IPS-NIHi7 (cell line): ENCODE data around the gene TP63.
"Not testable (repeated sequence)": the region's sequence is repeated elsewhere in the genome, so short reads cannot be mapped to it uniquely, and the experiment has no call there.

Experiments
- DNase-seq: peaks from one replicate; pipeline ENCODE4 v3.0.0; 2012; ENCODE audit warnings: mixed read lengths; ENCODE audit errors: extremely low spot score

The TP63 gene

DNA sequence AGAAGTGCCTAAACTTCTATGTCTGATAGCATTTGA is at the start of gene TP63:
TP63 (plus strand) TSS at position 17 of the 36 bp plus-strand sequence. CDS start 127 bp downstream, outside the sequence.
- no peak for DNase-seq

DNA sequence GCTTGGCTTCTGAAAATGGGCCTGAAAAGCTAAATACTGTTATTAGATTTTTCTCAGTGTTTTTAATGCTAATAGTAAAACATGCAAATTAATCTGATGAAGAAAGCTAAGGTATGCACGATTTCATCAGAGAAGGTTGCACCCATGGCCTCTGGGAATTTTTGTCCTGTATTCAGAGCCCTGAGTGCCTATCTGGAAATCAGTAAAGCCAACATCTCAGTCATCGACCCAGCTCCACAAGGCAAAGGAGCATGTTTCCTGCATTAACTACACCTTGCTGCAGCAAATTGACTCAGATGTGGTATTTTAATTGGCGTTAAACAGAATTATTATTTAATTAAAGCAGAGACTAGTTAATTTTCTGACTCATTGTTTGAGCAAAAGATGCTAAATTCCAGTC is 49.0 kb upstream of the TP63 start:
- no peak for DNase-seq

DNA sequence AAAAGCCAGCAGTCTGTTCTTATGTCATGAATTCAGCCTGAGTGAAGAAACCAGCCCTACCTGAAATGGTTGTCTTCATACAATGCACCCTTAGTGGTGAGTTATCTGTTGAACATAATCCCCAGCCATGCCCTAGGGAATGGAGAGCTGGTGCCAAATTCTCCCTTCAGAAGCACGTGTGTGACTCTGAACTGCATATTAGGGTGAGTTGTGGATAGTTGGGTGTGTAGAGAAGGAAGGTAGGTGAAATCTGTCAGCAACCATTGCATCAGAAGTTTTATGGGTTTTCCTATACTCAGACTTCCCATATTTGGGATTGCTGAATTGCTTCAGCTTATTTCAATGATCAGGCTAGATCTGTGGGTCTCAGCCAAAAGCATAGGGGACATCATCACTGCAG is 46.5 kb upstream of the TP63 start:
- no peak for DNase-seq

DNA sequence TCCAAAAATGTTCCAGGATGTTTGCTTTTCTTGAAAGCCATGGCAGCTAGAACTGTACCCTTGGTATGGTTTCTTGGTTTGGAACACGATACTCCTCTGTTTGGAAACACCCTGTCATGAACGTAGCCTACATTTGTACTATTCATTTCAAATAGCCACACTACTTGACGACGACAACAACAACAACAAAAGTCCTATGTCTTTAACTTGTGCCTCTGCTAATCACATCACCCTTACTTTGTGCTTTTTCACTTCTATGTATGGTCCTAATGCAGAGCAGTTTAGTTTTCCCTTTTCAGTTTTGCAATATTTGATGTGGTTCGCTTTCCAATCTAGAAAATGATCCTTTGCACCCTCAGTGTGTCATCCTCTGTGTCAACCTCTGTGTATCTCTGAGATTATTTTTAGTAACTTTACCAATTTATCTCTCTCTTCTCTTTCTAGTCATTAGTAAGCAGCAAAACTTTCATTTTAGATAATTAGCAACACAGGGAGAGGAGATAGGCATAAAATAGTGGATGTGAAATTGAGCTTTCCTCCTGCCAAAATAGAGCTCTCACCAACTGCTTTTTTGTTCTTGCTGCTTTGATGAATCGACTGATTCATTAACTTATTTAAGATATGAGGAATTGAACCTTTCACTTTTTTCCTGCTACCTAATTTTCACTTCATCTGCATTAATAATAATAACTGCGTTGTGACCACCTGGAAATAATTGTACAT is 44.1 kb upstream of the TP63 start:
- no peak for DNase-seq

DNA sequence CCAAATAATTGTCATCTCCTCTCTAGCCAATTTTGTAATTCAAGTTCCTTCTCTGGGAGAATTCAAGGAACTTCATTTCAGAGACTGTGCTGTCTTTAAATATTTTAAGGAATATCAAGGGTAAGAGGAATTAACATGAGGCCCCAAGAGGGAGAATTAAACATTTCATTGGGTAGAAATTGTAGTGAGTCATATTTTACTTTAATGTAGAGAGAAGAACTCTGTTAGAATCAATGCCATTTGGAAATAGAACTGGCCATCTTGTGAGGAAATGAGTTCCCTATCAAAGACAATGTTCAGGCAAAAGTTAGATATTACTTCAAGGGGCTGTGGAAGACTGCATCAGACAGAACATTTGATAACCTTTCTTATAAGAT is 43.5 kb upstream of the TP63 start:
- DNase-seq, result no peak

DNA sequence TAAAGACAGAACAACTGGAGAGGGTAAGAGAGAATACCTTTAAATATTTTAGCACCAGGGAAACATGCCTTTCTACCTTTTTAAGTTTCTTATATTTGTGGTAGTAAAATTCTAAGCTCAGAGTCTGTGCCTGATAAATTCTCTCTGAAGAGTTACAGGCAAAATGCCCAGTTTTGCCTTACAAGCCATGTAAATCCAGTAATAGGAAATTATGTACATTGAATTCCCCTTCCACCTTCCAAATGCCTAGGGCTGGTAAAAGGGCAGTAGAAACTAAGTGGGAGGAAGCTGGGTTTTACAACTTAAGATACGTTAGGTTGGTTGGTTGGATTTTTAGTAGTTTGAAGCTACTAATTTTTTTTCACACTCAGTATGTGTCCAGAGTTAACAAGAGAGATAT is 43.1 kb upstream of the TP63 start:
- DNase-seq, result no peak

DNA sequence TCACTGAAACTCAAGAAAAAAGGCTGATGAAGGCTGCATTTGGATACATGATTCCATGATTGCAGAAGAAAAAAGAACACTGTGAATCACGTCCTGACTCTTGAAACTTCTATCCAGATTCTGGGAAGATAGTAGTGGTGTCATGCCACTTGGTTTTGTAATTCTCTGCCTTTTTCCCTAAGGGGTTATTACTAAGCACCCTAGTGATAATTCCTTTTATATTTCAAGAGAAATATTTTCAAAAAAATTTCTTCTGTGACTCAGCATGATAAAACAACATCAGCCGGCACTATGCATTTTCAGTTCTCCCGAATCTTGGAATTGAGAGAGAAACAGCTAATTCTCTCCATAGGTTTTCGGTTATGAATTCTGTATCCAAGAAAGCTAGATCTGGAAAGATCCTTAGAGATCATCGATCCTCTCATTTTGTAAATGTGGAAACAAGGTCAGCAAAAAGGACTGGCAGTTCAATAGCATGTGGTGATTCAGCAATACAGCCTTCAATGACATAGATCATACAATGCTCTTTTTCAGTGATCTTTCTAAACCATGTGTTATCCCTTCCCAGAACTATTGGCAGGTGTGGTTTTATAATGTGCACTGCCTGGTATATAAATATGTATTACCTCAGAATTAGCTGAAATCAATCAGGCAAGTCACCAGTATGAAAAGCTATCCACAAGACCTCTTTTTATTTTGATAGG is 42.6 kb upstream of the TP63 start:
- no peak for DNase-seq

DNA sequence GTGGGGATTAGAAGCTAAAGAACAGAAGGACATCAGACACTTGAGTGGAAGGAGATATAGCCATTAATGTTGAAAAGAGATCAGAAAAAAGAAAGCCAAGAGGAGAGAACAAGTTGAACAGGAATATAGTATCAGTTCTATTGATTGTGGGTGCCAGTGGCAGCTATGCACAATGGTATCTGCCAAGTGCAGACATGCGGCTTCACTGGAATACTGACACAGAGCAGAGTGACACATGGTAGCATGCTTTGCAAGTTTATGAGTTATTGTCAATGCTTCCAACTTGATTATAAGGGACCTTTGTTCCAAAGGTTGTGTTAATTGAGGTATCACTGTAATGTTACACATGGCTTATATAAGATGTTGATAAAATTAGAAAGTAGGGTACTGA is 42.0 kb upstream of the TP63 start:
- no peak for DNase-seq

DNA sequence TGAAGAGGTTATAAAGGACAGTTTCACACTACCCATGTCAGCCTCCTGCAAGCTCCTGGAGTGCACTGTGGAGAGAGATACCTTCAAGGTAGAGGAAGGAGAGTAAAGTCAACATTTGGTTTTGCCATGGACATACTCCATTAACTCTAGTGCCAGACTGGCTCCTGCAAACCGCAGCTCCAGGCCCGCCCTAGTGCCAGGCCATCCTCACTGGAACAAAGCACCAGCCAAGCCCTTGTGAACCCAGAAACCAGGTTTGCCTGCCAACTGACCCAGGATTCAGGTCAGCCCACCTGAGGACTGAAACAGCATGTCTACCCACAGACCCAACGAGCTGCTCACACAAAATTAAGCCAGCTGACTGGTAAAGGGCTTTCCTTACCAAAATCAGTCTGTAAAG is 41.0 kb upstream of the TP63 start:
- no peak for DNase-seq

DNA sequence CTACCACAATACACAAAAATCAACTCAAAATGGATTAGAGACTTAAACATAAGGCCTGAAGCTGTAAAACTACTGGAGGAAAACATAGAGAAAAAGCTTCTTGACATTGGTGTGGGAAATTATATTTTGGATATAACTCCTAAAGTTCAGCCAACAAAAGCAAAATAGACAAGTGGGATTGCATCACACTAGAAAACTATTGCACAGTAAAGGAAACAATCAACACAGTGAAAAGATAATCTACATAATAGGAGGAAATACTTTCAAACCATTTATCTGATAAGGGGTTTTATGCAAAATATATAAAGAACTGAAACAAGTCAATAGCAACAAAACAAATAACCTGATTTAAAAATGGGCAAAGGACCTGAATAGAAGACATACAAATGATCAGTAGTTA is 37.6 kb upstream of the TP63 start:
- DNase-seq, result no peak

DNA sequence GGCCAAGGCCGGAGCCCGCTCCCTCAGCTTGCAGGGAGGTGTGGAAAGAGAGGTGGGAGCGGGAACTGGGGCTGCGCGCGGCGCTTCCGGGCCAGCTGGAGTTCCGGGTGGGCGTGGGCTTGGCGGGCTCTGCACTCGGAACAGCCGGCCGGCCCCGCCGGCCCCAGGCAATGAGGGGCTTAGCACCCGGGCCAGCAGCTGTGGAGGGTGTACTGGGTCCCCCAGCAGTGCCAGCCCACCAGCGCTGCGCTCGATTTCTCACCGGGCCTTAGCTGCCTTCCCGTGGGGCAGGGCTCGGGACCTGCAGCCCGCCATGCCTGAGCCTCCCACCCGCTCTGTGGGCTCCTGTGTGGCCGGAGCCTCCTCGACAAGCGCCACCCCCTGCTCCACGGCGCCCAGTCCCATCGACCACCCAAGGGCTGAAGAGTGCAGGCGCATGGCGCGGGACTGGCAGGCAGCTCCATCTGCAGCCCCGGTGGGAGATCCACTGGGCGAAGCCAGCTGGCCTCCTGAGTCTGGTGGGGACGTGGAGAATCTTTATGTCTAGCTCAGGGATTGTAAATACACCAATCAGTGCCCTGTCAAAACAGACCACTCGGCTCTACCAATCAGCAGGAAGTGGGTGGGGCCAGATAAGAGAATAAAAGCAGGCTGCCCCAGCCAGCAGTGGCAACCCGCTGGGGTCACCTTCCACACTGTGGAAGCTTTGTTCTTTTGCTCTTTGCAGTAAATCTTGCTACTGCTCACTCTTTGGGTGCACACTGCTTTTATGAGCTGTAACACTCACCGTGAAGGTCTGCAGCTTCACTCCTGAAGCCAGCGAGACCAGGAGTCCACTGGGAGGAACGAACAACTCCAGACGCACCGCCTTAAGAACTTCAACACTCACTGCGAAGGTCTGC is 34.9 kb upstream of the TP63 start:
- DNase-seq, result not testable (repeated sequence)

DNA sequence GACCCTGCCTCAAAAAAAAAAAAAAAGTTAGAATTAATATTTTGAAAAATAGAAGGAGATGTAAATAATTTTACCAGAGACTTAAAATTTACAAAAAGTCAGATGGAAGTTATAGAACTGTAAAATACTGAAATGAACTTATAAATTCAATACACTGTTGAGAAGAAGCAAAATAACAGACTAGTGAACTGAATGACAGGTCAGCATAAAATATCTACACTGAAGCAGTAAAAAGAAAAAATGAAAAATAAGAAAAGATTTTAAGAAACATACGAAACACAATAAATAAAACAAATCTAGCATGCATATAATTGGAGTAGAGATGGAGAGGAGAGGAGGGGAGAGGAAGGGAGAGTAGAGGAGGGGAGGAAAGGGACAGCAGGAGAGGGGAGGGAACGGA is 33.3 kb upstream of the TP63 start:
- no peak for DNase-seq

DNA sequence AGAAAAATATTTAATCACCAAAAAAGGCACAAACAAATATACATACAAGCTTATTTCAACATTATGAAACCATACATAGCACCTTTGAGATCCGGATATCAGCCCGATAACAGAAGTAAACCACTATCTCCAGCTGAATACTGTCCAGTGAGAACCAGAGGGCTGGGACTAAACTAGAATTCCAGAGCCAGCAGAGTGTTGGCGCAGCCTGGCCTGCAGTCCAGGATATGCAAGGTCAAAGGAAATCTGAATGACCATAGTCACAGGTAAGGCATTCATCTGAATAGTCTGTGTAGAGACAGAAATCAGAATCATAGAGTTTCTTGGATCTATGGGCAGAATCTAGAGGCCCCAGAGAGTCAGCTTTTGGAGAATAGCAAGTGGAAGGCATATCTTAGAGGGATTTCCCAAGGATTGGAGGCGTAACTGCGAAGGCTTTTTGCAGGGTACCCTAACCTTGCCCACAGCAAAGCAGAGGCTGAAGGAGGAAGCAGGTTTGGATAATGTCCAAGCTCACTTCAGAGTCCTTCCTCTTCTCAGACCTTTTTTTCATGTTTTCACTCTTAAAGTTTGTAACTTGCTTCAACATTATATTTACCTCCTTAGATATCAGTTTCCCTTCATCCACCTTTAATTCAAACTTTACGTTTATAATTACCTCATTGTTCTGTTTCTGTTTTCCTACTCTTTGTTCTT is 32.5 kb upstream of the TP63 start:
- DNase-seq, result no peak

DNA sequence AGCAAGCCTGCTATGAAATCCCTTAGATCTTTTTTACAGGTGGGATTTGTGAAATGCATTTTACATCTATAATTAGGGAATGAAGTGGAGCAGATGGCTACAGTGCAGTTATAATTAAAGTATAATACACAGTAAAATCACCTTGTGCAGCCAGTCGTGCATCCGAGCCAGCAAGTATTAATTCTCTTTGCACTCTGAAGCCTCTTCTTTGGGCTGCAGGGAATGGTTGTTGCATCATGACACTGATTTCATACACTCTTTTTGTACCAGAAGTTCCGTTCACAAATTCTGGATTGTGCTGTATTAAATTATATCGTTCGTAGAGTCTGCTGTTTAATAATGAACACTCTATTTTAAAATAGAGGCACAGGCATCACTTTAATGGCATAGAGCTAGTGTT is 28.7 kb upstream of the TP63 start:
- DNase-seq, result no peak

DNA sequence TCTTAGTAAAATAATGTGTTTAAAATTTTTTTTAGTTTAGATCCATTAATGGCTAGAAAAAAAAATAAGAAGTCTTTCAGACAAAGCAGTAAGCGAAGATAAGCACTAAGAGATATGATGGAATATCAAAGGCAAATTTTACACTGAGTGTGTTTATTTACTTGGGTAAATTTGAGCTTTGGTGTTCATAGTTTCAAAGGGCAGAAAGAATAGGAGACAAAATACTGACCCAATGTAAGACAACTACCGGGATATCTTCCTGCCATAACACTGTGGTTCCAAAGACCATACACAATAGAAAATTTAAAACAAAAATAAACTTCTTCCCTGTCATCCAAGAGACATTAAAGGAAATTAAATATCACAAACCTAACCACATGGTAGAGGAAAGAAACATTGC is 25.5 kb upstream of the TP63 start:
- DNase-seq, result no peak

DNA sequence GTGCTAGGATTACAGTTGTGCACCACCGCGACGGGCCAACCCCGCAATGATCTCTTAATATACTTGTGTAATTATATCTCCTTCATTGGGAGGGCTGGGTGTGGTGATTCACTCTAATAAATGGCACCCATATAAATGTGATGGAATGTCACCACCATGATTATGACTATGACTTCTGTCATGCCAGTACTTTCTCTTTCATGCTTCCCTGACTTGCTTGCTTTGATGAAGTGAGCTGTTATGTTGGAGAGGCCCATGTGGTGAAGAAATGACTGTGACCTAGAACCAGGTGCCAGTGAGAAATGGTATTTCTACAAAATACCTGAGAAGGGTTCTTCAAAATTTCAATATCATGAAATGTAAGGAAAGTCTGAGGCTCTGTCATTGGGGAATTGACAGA is 24.4 kb upstream of the TP63 start:
- no peak for DNase-seq

DNA sequence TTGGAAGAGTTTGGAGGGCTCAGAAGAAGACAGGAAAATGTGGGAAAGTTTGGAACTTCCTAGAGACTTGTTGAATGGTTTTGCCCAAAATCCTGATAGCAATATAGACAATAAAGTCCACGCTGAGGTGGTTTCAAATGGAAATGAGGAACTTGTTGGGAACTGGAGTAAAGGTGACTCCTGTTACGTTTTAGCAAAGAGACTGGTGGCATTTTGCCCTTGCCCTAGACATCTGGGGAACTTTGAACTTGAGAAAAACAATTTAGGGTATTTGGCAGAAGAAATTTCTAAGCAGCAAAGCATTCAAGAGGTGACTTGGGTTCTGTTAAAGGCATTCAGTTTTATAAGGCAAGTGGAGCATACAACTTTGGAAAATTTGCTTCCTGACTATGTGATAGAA is 18.5 kb upstream of the TP63 start:
- DNase-seq, result not testable (repeated sequence)

DNA sequence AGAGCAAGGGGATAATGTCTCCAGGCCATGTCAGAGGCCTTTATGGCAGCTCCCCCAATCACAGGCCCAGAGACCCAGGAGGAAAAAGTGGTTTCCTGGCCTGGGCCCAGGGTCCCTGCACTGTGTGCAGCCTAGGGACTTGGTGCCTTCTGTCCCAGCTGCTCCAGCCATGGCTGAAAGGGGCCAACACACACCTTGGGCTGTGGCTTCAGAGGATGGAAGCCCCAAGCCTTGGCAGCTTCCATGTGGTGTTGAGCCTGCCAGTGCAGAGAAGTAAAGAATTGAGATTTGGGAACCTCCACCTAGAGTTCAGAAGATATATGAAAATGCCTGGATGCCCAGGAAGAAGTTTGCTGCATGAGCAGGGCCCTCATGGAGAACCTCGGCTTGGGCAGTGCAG is 18.1 kb upstream of the TP63 start:
- no peak for DNase-seq

DNA sequence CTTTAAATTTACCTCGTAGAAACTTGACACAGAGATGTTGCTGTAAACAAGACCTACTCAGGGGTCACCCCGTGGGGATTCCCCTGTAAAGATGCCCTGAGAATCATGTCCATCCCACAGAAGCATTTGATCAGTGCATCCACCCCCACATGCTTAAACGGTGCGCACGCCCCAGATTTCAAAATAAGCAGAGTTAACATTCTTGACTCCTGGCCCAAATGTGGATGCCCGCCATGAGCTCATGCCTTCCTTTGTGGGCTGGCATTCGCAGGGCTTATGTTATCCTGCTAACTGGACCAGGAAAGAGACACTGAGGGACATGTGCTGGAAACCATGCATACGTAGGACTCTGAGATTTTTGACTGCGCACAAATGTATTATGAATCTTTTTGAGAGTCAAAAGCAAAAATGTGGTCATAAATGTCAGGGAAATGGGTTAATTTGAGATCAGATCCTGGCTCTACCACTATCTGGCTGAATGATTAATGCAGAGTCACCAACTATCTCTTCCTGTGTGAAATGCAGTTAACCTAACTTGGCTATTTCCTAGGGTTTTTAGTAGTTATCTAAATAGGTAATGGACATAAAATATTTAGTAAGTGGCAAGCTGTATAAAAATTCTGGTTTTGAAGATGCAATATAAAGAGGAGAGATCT is 9.1 kb upstream of the TP63 start:
- DNase-seq, result no peak

DNA sequence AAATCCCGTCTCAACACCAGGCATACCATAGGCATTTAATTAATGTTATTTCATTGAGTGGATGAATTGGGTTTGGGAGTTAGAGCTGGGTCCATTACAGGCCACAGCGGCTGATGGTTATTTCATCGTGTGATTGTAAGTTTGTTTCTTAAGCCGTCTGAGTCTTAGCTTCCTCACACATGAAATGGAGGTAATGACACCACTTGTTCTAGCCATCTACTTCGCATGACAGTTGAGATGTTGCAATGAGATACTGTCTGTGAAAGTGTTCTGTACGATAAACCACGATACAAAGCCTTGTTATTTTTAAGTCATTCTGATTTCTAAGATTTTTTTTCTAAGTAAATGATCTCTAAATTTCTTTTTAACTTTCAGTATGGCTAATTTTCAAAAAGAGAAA is 8.6 kb upstream of the TP63 start:
- no peak for DNase-seq

DNA sequence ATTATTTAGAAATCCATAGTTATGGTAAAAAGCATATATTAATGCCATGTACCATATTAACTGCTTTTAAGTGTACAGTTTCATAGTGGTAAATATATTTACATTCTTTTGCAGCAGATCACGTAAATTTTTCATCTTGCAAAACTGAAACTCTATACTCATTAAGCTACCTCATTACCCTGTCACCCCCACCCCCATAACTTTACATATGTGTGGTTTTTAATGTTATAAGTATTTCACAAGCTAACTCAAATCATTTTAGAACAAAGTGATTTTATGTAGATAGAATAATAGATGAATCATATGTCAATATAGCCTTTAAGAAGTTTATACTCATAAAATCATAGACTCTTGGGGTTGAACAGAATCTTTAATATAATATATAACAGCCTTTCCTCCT is 7.1 kb upstream of the TP63 start:
- DNase-seq, result no peak

DNA sequence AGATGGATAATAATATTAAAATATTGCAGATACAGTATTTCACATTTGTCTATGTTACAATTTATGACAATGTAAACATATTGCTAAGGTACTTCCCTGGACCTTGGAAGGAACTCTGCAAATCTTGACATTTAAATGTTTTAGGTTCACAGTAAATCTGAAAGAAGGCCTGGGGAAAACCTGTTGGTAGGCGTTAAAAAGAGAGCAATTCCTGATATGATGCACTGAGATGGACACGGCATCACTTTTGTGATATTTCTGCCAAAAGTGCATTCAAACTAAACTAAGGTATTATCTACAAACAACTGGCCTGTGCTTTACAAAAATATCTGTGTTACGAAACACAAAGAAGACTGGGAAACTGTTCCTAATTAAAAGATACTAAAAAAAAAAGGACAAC is 6.1 kb upstream of the TP63 start:
- DNase-seq, result no peak
